Upper lobe of left lung (tissue), 4 donors: ENCODE measurements around the gene SIRPA.

Experiments used
- CTCF ChIP-seq, 6 experiments: fragments of 450-650 bp in 4 of 6; fragments of 200-600 bp in 2 of 6; sonication (generic) in 2 of 6; IDR thresholded peaks; one replicate each; pipeline ENCODE4 v1.5.1; 2016 to 2019; ENCODE audit warnings: antibody characterized with exemption in 6 of 6
- POLR2AphosphoS5 ChIP-seq, 2 donors: sonication (generic); formaldehyde crosslinking; IDR thresholded peaks; one replicate each; pipeline ENCODE4 v1.5.1; 2017; ENCODE audit warnings: antibody characterized with exemption in 2 of 2

DNA sequence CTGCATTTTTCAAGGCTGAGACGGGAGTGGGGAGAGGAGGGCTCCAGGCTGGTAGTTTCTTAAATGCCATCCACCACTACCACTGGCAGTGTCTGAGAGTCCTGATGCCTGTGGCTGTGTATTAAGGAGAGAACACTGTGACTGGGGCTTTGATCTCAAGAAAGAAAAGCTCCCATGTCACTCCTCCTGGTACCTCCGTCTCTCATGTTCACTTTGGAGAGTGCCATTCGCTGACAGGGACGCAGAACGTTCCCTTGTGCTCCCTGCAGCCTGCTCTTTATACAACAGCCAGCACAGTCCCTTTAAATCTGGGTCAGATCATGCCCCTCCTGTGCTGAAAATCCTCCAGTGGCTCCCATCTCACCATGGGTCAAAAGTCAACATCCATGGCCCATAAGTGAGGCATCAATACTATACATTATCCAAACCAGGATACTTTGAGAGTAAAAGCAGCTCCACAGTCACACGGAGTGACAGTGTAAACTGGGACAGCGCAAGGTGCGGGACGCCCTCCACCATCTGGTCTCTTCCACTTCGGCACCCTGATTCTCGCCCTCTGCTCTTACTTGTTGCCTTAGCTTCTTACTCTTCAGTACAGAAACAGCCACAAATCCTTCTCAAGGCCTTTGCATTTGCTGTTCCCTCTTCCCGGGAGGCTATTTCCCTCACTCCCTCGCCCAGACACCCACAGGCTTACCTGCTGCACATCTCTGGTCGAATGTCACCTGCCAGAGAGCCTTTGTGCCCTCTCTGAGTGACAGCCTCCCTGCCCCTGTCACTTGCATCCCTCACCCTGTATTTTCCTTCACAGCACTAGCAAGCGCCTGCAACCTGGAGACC lies 78.6 kb downstream of the SIRPA start:
- no peak for TF ChIP-seq CTCF (IDR thresholded peaks at IDR 0.05)
- no peak for TF ChIP-seq POLR2AphosphoS5 (IDR thresholded peaks at IDR 0.05)
